Mesothelial cell of epicardium (in vitro differentiated cells): ENCODE results near the gene PTGDR2. TPM values are rescaled to one million over a fixed set of nuclear protein-coding genes. Genes with fewer than 3 reads are reported as not detected.

ENCODE experiments used
- DNase-seq, 2 experiments: peaks; one replicate each; pipeline ENCODE4 v3.0.0; 2021; ENCODE audit warnings: low spot score in 2 of 2; ENCODE audit not compliant: unreplicated experiment in 2 of 2
- H3K27ac Mint-ChIP-seq: 2 replicates; pipeline ENCODE4 v1.8.0; 2021; ENCODE audit warnings: mixed read lengths
- H3K27me3 Mint-ChIP-seq: 2 replicates; pipeline ENCODE4 v1.8.0; 2021; ENCODE audit warnings: low read depth, mixed read lengths
- H3K36me3 Mint-ChIP-seq: 2 replicates; pipeline ENCODE4 v1.8.0; 2021; ENCODE audit warnings: mixed read lengths
- H3K4me1 Mint-ChIP-seq: 2 replicates; pipeline ENCODE4 v1.8.0; 2021; ENCODE audit warnings: mixed read lengths
- H3K4me3 Mint-ChIP-seq: 2 replicates; pipeline ENCODE4 v1.8.0; 2021; ENCODE audit warnings: mild to moderate bottlenecking, moderate library complexity, mixed read lengths
- H3K9me3 Mint-ChIP-seq: 2 replicates; pipeline ENCODE4 v1.8.0; 2021; ENCODE audit warnings: mixed read lengths
- CTCF ChIP-seq: fragments of 200-600 bp; sonication (generic); IDR thresholded peaks from one replicate; pipeline ENCODE4 v1.5.0; 2021; ENCODE audit warnings: antibody characterized with exemption; ENCODE audit not compliant: unreplicated experiment
- total RNA-seq: library from RNA; stranded (reverse); gene quantifications from 3 replicates; pipeline ENCODE4 v1.2.1, GENCODE V29; 2021

The PTGDR2 gene
- total RNA-seq, 1 donor from 2014 or later: 0.60 TPM

DNA sequence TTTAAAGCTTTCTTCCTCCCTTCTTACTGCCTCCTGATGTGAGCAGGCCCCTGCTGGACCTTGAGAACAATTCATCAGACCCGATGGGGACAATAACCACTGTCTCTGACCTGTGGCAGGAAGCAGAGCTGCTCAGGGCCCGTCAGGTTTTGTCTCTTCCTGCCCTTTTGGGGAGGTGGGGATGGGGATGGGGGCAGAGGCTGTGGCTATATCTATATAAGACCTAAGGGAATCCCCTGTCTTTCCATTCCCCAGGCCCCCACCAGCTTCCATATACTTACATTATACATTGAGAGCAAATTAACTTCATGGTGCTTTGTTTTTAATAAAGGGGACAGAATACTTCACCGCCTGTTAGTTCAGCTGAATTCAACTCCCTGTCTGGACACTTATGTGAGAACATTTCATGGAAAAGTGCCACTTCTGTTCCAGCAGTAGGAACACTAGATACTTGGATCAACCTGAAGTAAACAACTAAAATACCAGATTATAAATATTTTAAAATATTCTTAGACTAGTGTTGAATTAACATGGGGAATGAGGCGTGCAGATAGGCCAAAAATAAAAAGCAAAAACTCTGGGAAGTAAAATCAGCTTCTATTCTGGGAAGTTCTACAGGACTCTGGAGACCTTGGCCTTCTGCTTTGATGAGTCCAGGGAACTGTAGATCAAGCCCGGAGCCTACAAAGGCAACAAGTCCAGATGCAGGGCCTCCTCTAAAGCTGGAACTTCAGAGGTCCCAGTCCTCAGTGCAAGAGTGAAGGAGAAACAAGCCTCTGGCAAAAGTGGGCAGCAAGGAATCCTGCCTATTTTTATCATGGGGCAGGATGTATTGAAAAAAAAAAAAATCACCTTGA lies 22.7 kb upstream of the PTGDR2 start:
- Mint-ChIP-seq H3K9me3 (no peaks in the 10 kb centered on the region), H3K27ac (no peak overlapping the region), H3K4me1 (no peaks in the 10 kb centered on the region), H3K4me3 (no peak overlapping the region), H3K36me3 (peaks cover 11% of the 10 kb centered on the region), H3K27me3 (no peaks in the 10 kb centered on the region)
- no peak for DNase-seq
- no peak for TF ChIP-seq CTCF

GRCh38 chr11:60876168-60876485 lies 20.4 kb upstream of the PTGDR2 start:
- peak in 1 of 2 experiments; percentile 13 for DNase-seq
- H3K4me3 Mint-ChIP-seq: no peak overlapping the region
- H3K27ac Mint-ChIP-seq: no peak overlapping the region
- no peaks in the 10 kb centered on the region for H3K9me3 Mint-ChIP-seq
- H3K27me3 Mint-ChIP-seq: no peaks in the 10 kb centered on the region
- H3K36me3 Mint-ChIP-seq: peaks cover 2% of the 10 kb centered on the region
- peaks cover 2% of the 10 kb centered on the region for H3K4me1 Mint-ChIP-seq
- TF ChIP-seq CTCF: no peak

- Mint-ChIP-seq H3K4me1 (peaks cover 2% of the 10 kb centered on the region), H3K4me3 (no peak overlapping the region), H3K27me3 (no peaks in the 10 kb centered on the region), H3K9me3 (no peaks in the 10 kb centered on the region), H3K36me3 (no peaks in the 10 kb centered on the region), H3K27ac (no peak overlapping the region)
- peak in 1 of 2 experiments; percentile 28 for DNase-seq
- TF ChIP-seq CTCF: no peak
Measured at GRCh38 chr11:60875366-60876167, 19.8 kb upstream of the PTGDR2 start.

GRCh38 chr11:60874421-60875365 lies 18.9 kb upstream of the PTGDR2 start:
- Mint-ChIP-seq H3K4me3 (no peak overlapping the region), H3K27me3 (no peaks in the 10 kb centered on the region), H3K27ac (no peak overlapping the region), H3K9me3 (no peaks in the 10 kb centered on the region), H3K4me1 (peaks cover 2% of the 10 kb centered on the region), H3K36me3 (no peaks in the 10 kb centered on the region)
- peak in 1 of 2 experiments; percentile 19 for DNase-seq
- no peak for TF ChIP-seq CTCF

- no peaks in the 10 kb centered on the region for H3K36me3 Mint-ChIP-seq
- peaks cover 2% of the 10 kb centered on the region for H3K4me1 Mint-ChIP-seq
- H3K9me3 Mint-ChIP-seq: no peaks in the 10 kb centered on the region
- TF ChIP-seq CTCF: no peak
- no peak overlapping the region for H3K27ac Mint-ChIP-seq
- H3K4me3 Mint-ChIP-seq: no peak overlapping the region
- H3K27me3 Mint-ChIP-seq: no peaks in the 10 kb centered on the region
- DNase-seq: no peak
Measured at GRCh38 chr11:60873533-60873932, 17.8 kb upstream of the PTGDR2 start.
